ENCODE data around the gene QRFP.

QRFP gene

GRCh38 chr9:130846487-130847305, 49.9 kb downstream of the QRFP start (continued):
- TF ChIP-seq ZNF354C (tag by site-specific recombination; IDR thresholded peaks at IDR 0.05; ENCODE audit: borderline replicate concordance, low read depth) (no peak), ZNF16 (tag by site-specific recombination; IDR thresholded peaks at IDR 0.05; ENCODE audit: low read depth) (no peak), ZXDB (tag by site-specific recombination; IDR thresholded peaks at IDR 0.05) (peak; percentile 70), HOXC10 (CRISPR knock-in tag; IDR thresholded peaks at IDR 0.05) (no peak), BCL6B (tag by site-specific recombination; IDR thresholded peaks at IDR 0.05) (no peak), ZNF416 (tag by site-specific recombination; IDR thresholded peaks at IDR 0.05) (no peak), ZNF544 (tag by site-specific recombination; IDR thresholded peaks at IDR 0.05) (no peak), OSR2 (tag by site-specific recombination; IDR thresholded peaks at IDR 0.05) (no peak), ZNF239 (tag by site-specific recombination; IDR thresholded peaks at IDR 0.05) (no peak), GLIS2 (tag by site-specific recombination; IDR thresholded peaks at IDR 0.05) (no peak), ZNF335 (tag by site-specific recombination; conservative IDR thresholded peaks at IDR 0.05) (peak; percentile 30; the same call in 1 of the 2 replicates), SCRT2 (tag by site-specific recombination; IDR thresholded peaks at IDR 0.05) (no peak), ZNF274 (IDR thresholded peaks at IDR 0.05; ENCODE audit: low read length) (no peak), ZNF274 (tag by site-specific recombination; IDR thresholded peaks at IDR 0.05; ENCODE audit: borderline replicate concordance) (no peak), ZNF302 (tag by site-specific recombination; IDR thresholded peaks at IDR 0.05; ENCODE audit: low read depth) (no peak), PRDM6 (tag by site-specific recombination; IDR thresholded peaks at IDR 0.05) (peak; percentile 82), KLF8 (tag by site-specific recombination; IDR thresholded peaks at IDR 0.05) (no peak), ZNF580 (tag by site-specific recombination; IDR thresholded peaks at IDR 0.05) (no peak), KLF17 (tag by site-specific recombination; IDR thresholded peaks at IDR 0.05) (no peak), IKZF3 (tag by site-specific recombination; IDR thresholded peaks at IDR 0.05) (peak; percentile 67; the same call in 1 of the 2 replicates), ZBTB11 (tag by site-specific recombination; conservative IDR thresholded peaks at IDR 0.05; ENCODE audit: low read depth) (peak; percentile 77), ZNF623 (tag by site-specific recombination; IDR thresholded peaks at IDR 0.05) (no peak), GLI4 (tag by site-specific recombination; IDR thresholded peaks at IDR 0.05) (no peak)
- TF ChIP-seq, protein P1, sequence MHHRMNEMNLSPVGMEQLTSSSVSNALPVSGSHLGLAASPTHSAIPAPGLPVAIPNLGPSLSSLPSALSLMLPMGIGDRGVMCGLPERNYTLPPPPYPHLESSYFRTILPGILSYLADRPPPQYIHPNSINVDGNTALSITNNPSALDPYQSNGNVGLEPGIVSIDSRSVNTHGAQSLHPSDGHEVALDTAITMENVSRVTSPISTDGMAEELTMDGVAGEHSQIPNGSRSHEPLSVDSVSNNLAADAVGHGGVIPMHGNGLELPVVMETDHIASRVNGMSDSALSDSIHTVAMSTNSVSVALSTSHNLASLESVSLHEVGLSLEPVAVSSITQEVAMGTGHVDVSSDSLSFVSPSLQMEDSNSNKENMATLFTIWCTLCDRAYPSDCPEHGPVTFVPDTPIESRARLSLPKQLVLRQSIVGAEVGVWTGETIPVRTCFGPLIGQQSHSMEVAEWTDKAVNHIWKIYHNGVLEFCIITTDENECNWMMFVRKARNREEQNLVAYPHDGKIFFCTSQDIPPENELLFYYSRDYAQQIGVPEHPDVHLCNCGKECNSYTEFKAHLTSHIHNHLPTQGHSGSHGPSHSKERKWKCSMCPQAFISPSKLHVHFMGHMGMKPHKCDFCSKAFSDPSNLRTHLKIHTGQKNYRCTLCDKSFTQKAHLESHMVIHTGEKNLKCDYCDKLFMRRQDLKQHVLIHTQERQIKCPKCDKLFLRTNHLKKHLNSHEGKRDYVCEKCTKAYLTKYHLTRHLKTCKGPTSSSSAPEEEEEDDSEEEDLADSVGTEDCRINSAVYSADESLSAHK (tag by site-specific recombination; IDR thresholded peaks at IDR 0.05): no peak
- TF ChIP-seq, protein P2, sequence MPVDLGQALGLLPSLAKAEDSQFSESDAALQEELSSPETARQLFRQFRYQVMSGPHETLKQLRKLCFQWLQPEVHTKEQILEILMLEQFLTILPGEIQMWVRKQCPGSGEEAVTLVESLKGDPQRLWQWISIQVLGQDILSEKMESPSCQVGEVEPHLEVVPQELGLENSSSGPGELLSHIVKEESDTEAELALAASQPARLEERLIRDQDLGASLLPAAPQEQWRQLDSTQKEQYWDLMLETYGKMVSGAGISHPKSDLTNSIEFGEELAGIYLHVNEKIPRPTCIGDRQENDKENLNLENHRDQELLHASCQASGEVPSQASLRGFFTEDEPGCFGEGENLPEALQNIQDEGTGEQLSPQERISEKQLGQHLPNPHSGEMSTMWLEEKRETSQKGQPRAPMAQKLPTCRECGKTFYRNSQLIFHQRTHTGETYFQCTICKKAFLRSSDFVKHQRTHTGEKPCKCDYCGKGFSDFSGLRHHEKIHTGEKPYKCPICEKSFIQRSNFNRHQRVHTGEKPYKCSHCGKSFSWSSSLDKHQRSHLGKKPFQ (tag by site-specific recombination; IDR thresholded peaks at IDR 0.05): peak; percentile 86

Measured in HEK293 (cell line).